GM19395 (cell line): ENCODE results near the gene APOBEC3B.
"Not testable (repeated sequence)": the region's sequence is repeated elsewhere in the genome, so short reads cannot be mapped to it uniquely, and the experiment has no call there.

ENCODE experiments used
- ATAC-seq: cut with Tn5 transposase; IDR thresholded peaks from one replicate; pipeline ENCODE4 v1.9.1; 2021; ENCODE audit warnings: mild to moderate bottlenecking, moderate library complexity; ENCODE audit not compliant: unreplicated experiment

APOBEC3B gene

DNA sequence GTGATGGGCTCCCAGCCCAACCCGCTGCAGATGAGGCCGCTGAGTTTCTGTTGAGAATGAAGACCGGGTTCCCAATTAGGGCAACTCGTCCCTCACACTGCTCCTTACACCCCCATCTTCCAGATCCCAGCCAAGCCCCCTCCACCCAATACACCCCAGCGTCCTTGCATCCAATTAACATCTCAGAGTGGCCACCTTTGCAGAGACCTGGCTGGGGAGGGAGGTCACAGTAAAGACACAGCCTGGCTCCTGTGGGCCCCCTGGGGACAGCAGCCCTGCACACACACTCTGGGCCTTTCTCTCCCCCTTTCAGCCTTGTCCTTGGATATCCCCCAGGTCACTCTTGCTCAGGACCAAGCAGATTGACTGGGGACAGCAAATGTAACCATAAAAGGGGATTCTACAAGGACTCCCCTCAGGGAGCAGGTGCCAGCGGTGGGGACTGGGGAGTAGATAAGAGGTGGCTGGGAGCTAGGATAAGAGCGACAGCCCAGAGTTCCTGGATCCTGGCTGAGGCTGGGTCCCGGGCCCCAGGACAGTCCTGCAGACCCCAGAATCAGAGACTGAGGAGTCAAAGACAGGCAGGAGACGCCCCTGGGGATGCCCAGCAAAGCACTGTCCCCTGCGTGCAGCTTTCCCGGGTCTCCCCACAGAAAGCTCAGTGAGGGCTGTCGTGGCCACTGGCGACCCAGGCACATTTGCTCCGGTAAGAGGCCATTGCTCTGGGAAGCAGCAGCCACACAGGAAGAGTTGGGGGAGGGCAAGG lies 16.4 kb upstream of the APOBEC3B start:
- ATAC-seq: no peak

DNA sequence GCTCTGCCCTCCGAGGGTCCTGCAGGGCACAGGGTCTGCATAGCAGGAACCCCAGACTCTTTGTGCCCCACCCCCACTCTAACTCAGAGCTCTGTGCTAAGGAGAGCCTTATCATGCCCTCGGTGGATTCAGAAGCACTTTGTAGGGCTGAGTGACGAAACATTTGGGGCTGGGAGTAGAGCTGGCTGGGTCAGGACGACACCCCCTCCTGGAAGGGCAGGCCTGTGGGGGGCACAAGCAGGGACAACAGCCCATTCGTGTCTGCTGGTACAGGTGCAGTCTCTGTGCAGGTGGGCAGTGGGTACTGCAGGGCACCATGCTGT lies 15.8 kb upstream of the APOBEC3B start:
- no peak for ATAC-seq

DNA sequence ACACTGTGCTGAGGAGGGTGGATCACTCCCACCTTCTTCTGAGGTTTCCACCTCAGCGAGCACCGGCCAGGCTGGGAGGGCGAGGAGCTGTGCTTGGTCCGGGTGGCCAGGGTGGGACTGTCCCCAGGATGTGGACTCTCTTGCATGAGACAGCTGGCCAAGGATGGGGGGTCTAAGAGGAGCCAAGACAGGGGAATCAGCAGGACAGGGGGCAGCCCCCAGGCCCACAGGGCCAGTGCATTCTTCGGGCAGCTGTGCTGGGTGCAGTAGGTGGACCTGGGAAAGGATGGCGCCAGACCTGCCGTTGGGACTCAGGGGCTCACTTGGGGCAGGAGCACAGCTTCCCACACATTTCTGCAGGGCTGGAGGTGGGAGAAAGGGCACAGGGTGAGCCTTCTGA lies 15.2 kb upstream of the APOBEC3B start:
- ATAC-seq: no peak

DNA sequence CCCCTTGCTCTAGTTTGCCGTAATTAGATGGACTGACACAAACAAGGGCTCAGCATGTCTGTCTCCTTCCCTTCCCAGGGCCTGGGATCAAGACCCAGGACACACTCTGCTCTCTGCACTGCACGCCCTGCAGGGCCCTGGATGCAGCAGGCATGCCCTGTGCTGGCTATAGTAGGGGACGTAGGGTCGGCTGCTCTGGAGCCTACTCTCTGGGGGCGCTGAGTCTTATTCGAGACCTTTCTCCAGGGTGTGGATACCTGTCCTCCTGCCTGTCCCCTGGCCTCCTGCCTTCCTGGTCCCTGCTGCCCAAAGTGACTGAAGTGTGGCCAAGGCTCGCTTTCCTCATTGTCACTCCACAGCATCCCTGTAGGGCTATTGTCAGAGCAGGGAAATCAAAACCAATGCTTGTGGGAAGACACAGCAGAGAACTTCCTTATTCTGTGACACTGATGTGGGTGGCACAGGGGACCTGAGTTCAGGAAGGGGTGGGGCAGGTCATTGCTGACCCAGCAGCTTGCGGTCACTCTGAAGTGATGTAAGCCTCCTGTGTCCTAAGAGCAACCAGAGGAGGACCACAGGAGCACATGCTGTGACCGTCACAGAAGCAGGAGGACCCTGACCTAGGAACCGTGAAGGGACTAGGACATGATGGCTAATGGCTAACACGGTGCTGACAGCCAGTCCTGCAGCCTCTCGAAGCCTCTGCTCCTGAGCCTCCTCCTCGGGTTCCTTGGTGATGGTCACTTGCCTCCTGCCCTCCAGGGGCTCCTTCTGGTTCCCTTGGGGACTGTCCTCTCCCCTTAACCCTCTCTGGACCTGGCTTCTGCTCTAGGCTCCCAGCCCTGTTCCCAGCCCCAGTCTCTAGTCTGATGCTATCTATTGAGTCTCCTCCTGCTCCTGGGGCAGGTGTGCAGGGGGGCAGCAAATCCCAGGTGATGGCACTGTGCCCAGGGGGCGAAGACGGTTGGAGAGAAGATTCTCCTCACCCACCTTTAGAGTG lies 14.4 kb upstream of the APOBEC3B start:
- no peak for ATAC-seq

DNA sequence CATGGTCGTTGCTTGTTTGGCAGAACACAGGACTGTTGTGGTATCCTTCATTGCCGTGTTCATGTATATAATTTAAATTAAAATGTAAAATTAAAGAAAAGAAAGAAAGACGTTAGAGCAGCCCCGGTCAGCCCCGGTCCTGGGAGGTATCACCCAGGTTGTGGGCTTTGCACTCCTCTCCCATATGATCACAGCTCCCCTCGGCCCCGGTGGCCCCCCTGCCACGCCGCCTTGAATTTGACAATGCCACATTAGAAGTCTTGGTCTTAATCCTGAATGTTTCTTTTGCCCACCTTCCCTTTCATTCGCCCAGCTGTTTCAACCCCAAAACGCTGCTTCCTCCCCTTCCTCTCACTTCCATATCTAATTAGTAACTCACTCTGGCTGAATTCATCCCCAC lies 13.3 kb upstream of the APOBEC3B start:
- no peak for ATAC-seq

DNA sequence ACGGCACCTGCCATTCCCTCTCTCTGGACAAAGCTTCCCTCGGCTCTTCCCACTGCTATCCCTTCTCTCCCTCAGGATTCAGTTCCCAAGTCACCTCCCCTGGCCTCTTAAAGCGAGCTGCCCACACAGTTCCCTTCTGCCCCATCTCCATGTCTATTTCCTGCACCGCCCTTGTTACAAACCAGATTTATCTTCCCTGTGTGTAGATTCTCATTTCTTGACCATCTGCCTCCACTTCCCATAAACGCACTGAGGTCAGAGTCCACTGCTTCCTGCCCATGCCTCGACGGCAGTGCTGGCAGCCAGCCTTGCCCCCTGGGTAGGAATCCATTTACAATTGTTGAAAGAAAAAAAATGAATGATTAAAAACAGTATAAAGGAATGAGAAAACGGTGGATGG lies 11.6 kb upstream of the APOBEC3B start:
- ATAC-seq: no peak

DNA sequence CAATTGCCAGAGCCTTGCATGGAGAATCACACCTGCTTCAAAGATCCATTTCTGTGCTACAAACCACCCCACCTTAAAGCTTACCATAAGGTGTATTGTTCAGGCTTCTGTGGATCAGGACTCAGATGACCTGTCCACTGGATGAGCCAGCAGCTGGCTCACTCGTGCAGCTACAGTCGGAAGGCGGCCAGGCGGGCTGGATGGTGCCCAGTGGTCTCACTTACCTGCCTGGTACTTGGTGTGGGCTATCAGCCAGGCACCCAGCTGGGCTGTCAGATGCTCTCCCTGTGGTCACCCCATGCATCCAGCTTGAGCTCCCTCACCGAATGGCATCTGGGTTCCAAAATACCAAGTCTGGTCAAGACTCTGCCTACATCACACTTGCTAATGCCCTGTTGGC lies 10.9 kb upstream of the APOBEC3B start:
- ATAC-seq: no peak

DNA sequence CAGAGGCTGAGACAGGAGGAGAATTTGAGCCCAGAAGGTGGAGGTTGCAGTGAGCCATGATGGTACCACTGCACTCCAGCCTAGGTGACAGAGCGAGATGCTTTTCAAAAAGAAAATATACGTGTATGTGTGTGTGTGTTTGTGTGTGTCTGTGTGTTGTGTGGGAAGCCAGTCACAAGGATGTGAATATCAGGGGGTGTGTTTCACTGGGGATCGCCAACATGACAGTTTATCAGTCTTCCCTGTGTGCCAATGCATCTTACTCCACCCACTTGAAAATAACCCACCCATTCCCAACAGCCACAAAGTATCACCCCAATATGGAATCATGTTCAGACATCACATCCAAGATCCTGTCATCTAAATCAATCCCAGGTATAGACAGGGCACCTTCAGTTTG lies 10.4 kb upstream of the APOBEC3B start:
- ATAC-seq: no peak

DNA sequence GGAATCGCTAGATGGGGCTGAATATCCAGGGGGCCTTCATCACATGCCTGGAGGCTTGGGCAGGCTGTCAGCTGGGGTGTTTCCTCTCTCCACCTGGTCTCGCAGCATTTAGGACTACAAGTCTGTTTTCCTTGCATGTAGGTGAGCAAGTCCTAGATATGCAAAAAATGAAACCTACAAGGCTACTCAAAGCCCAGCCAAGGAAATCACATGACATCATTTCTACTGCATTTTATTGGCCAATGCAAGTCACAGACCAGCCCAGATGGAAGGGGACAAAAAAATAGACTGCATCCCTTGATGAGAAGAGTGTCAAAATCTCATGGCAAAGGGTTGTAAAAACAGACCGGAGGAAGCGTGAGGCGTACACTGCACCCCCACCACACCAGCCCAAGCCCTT lies 9.6 kb upstream of the APOBEC3B start:
- ATAC-seq: no peak

DNA sequence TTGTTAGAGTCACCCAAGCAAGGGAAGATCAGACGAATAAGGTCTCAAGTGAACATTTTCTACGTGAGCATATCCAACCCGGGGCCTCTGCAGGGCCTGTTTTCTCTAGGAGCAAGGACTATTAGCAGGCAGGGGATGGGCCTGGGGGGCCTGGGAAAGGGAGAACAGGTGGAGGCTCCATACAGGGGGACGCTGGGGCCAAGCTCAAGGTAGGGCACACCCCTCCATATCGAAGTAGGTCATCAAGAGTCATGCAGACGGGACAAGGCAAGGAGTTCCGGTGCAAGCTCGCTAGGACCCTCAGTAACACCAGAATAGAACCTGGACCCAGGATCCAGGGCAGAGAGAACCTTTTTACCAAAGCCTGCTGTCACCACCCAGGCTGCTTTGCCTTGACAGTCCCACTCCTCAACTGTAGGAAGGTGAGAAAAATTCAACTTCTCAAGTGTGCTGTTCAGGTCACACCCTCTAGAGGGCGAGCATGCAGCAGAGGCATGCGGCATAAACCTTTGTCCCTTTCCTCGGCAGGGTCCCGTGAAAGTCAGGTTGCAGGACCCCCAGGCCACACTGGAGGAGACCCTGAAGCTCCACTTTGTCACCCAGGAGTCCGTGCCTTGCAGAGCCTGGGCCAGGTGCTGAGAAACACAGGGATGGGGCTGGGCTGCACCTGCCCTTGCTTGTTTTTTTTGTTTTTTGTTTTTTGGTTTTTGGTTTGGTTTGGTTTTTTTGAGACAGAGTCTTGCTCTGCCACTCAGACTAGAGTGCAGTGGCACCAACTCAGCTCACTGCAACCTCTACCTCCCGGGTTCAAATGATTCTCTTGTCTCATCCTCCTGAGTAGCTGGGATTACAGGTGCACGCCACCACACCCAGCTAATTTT lies 8.6 kb upstream of the APOBEC3B start:
- no peak for ATAC-seq

DNA sequence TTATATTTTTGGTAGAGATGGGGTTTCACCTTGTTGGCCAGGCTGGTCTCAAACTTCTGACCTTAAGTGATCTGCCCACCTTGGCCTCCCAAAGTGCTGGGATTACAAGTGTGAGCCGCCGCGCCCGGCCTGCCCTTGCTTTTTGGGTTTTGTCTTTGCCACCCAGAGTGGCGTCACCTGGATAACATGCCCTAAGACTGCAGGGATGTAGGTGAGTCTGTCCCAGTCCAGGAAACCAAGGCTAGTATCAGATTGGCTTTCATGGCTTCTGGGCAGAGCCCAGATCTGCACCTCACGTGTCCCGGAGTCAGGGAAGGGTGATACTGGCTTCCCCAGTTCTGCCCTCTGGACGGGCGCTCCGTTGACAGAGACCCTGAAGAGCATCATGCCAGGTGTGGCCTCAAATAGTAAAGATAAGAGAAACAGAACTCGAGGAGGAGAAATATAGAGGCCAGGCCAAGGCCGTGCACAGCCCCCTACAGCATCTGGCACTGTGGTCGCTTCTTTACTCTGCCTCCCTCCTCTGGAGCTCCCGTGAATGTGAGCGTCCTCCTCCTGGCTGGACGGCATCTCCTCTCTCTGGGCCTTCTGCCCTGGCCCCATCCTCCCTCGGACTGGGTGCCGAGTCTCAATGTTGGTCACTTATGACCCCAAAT lies 7.8 kb upstream of the APOBEC3B start:
- no peak for ATAC-seq

DNA sequence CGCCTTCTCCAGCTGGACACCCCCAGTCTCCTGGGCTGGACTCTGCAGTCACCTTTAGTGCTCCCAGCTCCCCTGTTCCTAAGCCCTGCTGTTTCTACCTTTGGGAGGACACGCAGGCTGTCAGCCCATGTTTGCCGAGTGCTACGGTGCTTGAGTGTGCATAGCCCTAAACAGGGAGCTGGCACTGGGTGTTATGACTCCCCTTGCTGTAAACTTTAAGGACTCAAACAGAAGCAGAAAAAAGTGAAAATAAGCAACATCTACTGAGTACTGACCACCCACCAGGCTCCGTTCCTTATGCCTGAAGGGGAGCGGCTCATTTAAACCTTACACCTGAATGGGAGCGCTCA lies 7.3 kb upstream of the APOBEC3B start:
- no peak for ATAC-seq

DNA sequence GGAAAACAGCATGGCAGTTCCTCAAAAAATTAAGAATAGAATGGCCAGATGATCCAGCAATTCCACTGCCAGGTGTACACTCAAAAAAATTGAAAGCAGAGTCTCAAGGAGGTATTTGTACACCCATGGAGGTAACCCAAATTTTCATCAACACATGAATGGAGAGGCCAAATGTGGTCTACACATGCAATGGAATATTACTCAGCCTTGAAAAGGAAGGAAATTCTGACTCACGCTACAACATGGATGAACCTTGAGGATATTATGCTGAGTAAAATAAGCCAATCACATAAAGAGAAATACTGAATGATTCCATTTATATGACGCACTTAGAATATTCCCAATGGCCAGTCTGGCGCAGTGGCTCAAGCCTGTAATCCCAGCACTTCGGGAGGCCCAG lies 4.9 kb upstream of the APOBEC3B start:
- ATAC-seq: not testable (repeated sequence)

DNA sequence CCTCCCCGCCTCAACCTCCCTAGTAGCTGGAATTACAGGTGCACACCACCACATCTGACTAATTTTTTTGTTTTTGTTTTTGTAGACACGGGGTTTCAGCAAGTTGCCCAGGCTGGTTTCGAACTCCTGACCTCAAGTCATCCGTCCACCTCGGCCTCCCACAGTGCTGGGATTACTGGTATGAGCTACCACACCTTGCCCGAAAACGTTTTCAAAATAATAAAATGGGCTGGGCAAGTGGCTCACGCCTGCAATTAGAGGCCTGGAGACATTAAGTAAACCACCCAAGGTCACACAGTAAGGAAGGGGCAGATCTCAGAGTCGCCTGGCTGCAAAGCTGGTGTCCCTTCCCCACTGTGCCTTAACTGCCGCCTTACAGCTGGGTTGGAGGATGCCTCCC lies 1.6 kb upstream of the APOBEC3B start:
- ATAC-seq: not testable (repeated sequence)

DNA sequence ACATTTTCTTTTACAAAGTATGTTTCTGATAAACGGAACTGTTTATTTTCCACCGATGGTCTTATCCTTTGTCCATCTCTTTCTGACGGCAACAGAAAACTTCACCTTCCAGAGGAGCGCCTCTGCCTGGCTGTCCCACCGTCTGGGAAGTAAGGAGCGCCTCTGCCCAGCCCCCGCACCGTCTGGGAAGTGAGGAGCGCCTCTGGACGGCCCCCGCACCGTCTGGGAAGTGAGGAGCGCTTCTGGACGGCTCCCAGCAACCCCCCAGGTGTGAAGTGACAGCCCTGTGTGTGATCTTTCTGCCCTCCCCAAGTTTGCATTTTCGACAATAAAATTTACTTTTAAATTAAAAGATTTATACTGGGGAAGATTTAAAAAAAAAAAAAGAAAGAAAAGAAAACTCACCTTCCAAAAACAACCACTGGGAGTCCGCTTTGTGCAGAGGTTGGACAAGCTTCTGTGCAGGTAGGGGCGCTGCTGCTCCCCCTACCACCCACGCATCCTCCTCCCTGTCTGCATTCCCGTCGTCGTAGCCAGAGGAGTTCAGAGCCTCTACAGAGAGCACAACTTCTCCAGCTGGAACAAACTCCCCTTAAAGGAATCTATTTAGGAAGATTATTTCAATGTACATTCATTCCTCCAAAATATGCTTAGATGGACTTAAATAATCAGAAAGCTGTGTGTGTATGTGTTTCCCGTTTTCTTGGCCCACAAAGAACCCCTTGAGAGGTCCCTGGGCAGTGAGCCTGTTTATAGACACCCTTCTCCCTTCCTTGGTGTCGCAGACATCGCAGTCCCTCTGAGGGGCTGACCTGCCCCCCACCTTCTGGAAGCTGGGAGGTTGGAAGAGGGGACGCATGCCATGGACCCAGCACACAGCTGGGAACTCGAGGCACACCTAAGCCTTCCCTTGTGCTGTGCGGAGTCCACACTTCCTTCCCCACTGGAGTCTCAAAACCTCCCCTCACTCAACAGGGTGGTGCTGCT lies 849 bp upstream of the APOBEC3B start:
- ATAC-seq: peak; percentile 3

DNA sequence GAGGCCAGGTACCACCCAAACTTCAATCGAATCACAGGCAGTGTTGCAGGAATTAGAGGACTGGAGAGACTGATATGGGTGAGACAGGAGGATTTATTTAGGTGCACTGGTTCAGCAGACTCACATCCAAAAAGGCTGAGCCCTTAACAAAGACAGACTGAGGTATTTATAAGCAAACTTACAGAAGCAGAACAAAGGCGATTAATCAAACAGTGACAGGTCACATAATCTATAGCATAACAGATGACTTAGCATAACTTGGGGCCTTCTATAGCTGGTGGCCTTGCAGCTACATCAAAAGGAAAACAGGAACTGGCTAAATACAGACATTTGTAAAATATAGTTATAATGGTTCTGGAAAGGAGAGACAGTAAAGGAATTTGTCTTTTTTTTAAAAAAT lies 2.1 kb downstream of the APOBEC3B start:
- ATAC-seq: no peak

DNA sequence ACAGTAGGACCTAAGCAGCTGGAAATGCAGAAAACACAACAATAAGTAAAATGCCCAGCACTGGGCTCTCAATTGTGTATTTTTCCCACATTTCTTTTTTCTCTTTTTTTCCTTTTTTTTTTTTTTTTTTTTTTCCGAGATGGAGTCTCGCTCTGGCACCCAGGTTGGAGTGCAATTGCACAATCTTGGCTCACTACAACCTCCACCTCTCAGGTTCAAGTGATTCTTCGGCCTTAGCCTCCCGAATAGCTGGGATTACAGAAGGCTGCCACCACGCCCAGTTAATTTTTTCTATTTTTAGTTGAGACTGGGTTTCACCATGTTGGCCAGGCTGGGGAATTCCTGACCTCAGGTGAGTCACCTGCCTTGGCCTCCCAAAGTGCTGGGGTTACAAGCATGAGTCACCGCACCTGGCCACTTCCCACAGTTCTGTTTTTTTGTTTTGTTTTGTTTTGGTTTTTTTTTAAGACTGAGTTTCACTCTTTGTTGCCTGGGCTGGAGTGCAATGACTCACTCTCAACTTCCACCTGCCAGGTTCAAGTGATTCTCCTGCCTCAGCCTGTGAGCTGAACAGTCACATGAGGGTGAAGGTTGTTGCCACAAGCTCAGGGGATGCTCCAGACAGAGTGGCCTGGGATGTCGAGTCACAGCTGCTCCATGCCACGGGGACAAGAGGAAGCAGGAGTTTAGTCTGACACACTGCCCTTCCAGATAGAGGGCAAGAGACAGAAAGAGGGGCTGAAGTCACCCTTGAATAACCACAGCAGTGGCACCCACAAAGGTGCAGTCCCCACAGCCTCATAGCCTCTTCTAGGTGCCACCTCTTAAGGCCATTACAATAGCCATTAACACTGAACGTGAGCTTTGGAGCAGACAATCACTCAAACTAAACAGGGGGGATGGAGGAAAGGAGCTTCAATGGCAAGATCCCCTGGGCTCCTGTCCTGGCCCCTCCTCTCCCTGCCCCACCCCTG lies 2.9 kb downstream of the APOBEC3B start:
- peak; percentile 65 for ATAC-seq

DNA sequence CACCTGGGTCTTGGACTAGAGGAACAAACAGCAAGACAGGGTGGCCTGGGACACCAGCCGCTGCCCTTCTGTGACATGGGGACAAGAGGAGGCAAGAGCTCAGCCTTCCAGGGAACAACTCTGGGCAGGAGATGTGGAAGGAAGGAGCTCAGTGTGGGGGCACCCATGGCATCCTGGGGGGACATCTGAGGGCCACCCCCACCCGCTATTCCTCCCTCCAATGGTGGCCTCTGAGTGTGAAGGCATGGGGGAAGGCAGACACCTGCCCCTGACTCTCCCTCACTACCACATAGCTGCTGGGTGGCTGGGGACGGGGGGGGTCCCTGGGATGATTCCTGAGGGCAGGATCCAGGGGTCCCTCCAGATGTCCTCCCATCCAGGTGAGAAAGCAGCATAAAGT lies 4.5 kb downstream of the APOBEC3B start:
- ATAC-seq: no peak
